H1 (cell line): Measurements from ENCODE around the gene RABL2B. TPM values are rescaled to one million over a fixed set of nuclear protein-coding genes. Genes with fewer than 3 reads are reported as not detected.

Source experiments
- BACH1 ChIP-seq: IDR thresholded peaks from 2 replicates; pipeline ENCODE4 v1.6.1; 2012; ENCODE audit warnings: low read length, improper control_type of control experiment
- BRCA1 ChIP-seq: IDR thresholded peaks from 2 replicates; pipeline ENCODE4 v1.6.1; 2012; ENCODE audit warnings: low read depth, low read length, improper control_type of control experiment
- CHD1 ChIP-seq: IDR thresholded peaks from 2 replicates; pipeline ENCODE4 v1.6.1; 2012; ENCODE audit warnings: low read depth, low read length, improper control_type of control experiment
- E2F6 ChIP-seq: IDR thresholded peaks from 2 replicates; pipeline ENCODE4 v1.6.1; 2012; ENCODE audit warnings: inconsistent platforms
- EP300 ChIP-seq, 2 experiments: IDR thresholded peaks; 1 replicate in 1 of 2; 2 replicates in 1 of 2; pipeline ENCODE4 v1.6.1; 2011 to 2012; ENCODE audit warnings: low read depth in 2 of 2, low read length in 2 of 2, mild to moderate bottlenecking in 2 of 2, borderline replicate concordance in 1 of 2, inconsistent platforms in 1 of 2, moderate library complexity in 1 of 2
- EZH2 ChIP-seq: fragments of 200-600 bp; sonication (generic); IDR thresholded peaks from 2 replicates; pipeline ENCODE4 v1.7.1; 2012; ENCODE audit warnings: low read depth, mild to moderate bottlenecking, moderate library complexity, low read length, inconsistent platforms; ENCODE audit not compliant: severe bottlenecking
- GABPA ChIP-seq: IDR thresholded peaks from 2 replicates; pipeline ENCODE4 v1.6.1; 2011; ENCODE audit warnings: mild to moderate bottlenecking, low read length, moderate library complexity, borderline replicate concordance; ENCODE audit not compliant: insufficient read depth
- HDAC2 ChIP-seq, 2 experiments: fragments of 300-600 bp in 1 of 2; sonication (generic) in 1 of 2; IDR thresholded peaks; 2 replicates each; pipeline ENCODE4 v1.6.1; 2011 to 2012; ENCODE audit warnings: low read depth in 2 of 2, low read length in 2 of 2, mild to moderate bottlenecking in 2 of 2, moderate library complexity in 2 of 2, borderline replicate concordance in 1 of 2, inconsistent platforms in 1 of 2
- JUND ChIP-seq: IDR thresholded peaks from 2 replicates; pipeline ENCODE4 v1.6.1; 2011; ENCODE audit warnings: mild to moderate bottlenecking, improper control_type of control experiment, low read length
- KDM5A ChIP-seq: fragments of 200-600 bp; IDR thresholded peaks from 2 replicates; pipeline ENCODE4 v1.7.1; 2012; ENCODE audit warnings: mild to moderate bottlenecking, low read length, inconsistent platforms, mixed read lengths
- PHF8 ChIP-seq: fragments of 200-600 bp; sonication (generic); conservative IDR thresholded peaks from 2 replicates; pipeline ENCODE4 v1.7.1; 2012; ENCODE audit warnings: low read depth, mild to moderate bottlenecking, inconsistent platforms, low read length, moderate library complexity
- POLR2AphosphoS5 ChIP-seq: IDR thresholded peaks from 2 replicates; pipeline ENCODE4 v1.6.1; 2011; ENCODE audit warnings: low read depth, low read length
- RXRA ChIP-seq: IDR thresholded peaks from 2 replicates; pipeline ENCODE4 v1.6.1; 2011; ENCODE audit warnings: low read depth, mild to moderate bottlenecking, low read length, moderate library complexity; ENCODE audit not compliant: insufficient read depth
- SAP30 ChIP-seq: fragments of 300-600 bp; sonication (generic); IDR thresholded peaks from 2 replicates; pipeline ENCODE4 v1.7.1; 2012; ENCODE audit warnings: low read length, moderate library complexity, mild to moderate bottlenecking, inconsistent platforms; ENCODE audit not compliant: insufficient read depth, insufficient replicate concordance
- SIRT6 ChIP-seq: IDR thresholded peaks from one replicate; pipeline ENCODE4 v1.7.1; 2012; ENCODE audit warnings: low read length, inconsistent platforms
- SUZ12 ChIP-seq: fragments of 200-600 bp; sonication (generic); IDR thresholded peaks from 2 replicates; pipeline ENCODE4 v1.6.1; 2012; ENCODE audit warnings: mild to moderate bottlenecking, inconsistent platforms, low read length, moderate library complexity, mixed read lengths
- TAF7 ChIP-seq: optimal IDR thresholded peaks from 2 replicates; pipeline ENCODE3; 2011; ENCODE audit warnings: low read depth, mild to moderate bottlenecking, inconsistent platforms, low read length, moderate library complexity, borderline replicate concordance
- TBP ChIP-seq: IDR thresholded peaks from 2 replicates; pipeline ENCODE4 v1.6.1; 2011; ENCODE audit warnings: low read depth, low read length, improper control_type of control experiment
- polyA plus RNA-seq, 7 experiments: library from polyadenylated mRNA; depleted of rRNA in 3 of 7; stranded (reverse) in 5 of 7; unstranded in 2 of 7; fragments of >200 nt in 5 of 7; fragments of 200-250 nt in 2 of 7; gene quantifications; 1 replicate in 5 of 7; 2 replicates in 1 of 7; 4 replicates in 1 of 7; pipeline versions ENCODE4 v1.2.1 to v1.2.3, GENCODE V29; 2011 to 2013; ENCODE audit warnings: missing spikeins in 2 of 7, mixed read lengths in 2 of 7
- total RNA-seq: library from RNA; stranded (reverse); fragmentation: NEBNext Ultra II Directional; extraction: Animal tissue kit (Norgen Biotek cat#: 25700); gene quantifications from 2 replicates; pipeline ENCODE4 v1.2.1, GENCODE V29; 2021
- TF ChIP-seq, protein P1 (sequence below), 3 experiments: IDR thresholded peaks; 1 replicate in 2 of 3; 2 replicates in 1 of 3; pipeline versions ENCODE4 v1.5.1 to v1.6.1; 2011; ENCODE audit warnings: low read length in 3 of 3, mild to moderate bottlenecking in 3 of 3, inconsistent platforms in 2 of 3, low read depth in 1 of 3, moderate library complexity in 1 of 3; ENCODE audit not compliant: insufficient read depth in 1 of 3; ENCODE audit errors: control extremely low read depth in 1 of 3

The RABL2B gene
- total and polyA plus RNA-seq, 2 of the 8 experiments (the other 6 are each of a cell fraction or from before 2014, with no cell fraction given), result 16.2 to 26.5 TPM

DNA sequence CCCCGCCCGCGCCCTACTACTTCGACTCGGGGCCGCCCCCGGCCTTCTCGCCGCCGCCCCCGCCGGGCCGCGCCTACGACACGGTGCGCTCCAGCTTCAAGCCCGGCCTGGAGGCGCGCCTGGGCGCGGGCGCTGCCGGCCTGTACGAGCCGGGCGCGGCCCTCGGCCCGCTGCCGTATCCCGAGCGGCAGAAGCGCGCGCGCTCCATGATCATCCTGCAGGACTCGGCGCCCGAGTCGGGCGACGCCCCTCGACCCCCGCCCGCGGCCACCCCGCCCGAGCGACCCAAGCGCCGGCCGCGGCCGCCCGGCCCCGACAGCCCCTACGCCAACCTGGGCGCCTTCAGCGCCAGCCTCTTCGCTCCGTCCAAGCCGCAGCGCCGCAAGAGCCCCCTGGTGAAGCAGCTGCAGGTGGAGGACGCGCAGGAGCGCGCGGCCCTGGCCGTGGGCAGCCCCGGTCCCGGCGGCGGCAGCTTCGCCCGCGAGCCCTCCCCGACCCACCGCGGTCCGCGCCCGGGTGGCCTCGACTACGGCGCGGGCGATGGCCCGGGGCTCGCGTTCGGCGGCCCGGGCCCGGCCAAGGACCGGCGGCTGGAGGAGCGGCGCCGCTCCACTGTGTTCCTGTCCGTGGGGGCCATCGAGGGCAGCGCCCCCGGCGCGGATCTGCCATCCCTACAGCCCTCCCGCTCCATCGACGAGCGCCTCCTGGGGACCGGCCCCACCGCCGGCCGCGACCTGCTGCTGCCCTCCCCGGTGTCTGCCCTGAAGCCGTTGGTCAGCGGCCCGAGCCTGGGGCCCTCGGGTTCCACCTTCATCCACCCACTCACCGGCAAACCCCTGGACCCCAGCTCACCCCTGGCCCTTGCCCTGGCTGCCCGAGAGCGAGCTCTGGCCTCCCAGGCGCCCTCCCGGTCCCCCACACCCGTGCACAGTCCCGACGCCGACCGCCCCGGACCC is 62.9 kb downstream of the RABL2B start (continued):
- TF ChIP-seq JUND (no peak), KDM5A (no peak), PHF8 (no peak), SAP30 (no peak), SIRT6 (no peak), BRCA1 (no peak), BACH1 (no peak), POLR2AphosphoS5 (no peak), E2F6 (no peak), SUZ12 (peak; percentile 72), RXRA (no peak), EZH2 (peak; percentile 54), HDAC2 (IDR thresholded peaks at IDR 0.05; ENCODE audit: borderline replicate concordance in 1 of 2, low read depth in 2 of 2, low read length in 2 of 2) (no peak), TAF7 (no peak), GABPA (peak; percentile 10; the same call in 1 of the 2 replicates), CHD1 (no peak), EP300 (IDR thresholded peaks at IDR 0.05; ENCODE audit: borderline replicate concordance in 1 of 2, low read depth in 2 of 2, low read length in 2 of 2) (no peak), TBP (no peak)
- TF ChIP-seq, protein P1, sequence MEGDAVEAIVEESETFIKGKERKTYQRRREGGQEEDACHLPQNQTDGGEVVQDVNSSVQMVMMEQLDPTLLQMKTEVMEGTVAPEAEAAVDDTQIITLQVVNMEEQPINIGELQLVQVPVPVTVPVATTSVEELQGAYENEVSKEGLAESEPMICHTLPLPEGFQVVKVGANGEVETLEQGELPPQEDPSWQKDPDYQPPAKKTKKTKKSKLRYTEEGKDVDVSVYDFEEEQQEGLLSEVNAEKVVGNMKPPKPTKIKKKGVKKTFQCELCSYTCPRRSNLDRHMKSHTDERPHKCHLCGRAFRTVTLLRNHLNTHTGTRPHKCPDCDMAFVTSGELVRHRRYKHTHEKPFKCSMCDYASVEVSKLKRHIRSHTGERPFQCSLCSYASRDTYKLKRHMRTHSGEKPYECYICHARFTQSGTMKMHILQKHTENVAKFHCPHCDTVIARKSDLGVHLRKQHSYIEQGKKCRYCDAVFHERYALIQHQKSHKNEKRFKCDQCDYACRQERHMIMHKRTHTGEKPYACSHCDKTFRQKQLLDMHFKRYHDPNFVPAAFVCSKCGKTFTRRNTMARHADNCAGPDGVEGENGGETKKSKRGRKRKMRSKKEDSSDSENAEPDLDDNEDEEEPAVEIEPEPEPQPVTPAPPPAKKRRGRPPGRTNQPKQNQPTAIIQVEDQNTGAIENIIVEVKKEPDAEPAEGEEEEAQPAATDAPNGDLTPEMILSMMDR (IDR thresholded peaks at IDR 0.05; ENCODE audit: control extremely low read depth in 1 of 3, insufficient read depth in 1 of 3, low read depth in 1 of 3, low read length in 3 of 3), result peak; percentile 16 to 27 (median 17)
